ENCODE measurements around the gene MRPL12.

- TF ChIP-seq CTCF (IDR thresholded peaks at IDR 0.05) = no peak
- no peak for TF ChIP-seq POLR2A (IDR thresholded peaks at IDR 0.05)
- TF ChIP-seq EP300 (IDR thresholded peaks at IDR 0.05) = no peak
- no peak for TF ChIP-seq POLR2AphosphoS5 (IDR thresholded peaks at IDR 0.05)
Measured at GRCh38 chr17:81705518-81706231, 2.5 kb downstream of the MRPL12 start.

All from upper lobe of left lung (tissue), 4 donors.